Measurements from ENCODE around the gene CIT.

DNA sequence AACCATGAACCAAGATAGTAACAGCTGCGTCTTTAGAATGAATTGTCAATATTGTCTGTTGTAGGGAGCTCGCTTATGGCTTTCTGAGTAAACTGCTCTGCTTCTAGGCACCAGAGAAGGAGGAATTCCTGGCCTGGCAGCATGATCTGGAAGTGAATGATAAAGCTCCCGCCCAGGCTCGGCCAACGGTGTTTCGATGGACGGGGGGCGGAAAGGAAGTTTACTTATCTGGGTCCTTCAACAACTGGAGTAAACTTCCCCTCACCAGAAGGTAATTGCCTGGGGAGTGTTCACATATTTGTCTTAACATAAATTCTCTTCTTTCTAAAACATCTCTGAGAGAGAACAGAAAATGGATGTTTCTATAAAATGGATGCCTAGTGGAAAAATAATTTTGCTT lies 204.9 kb downstream of the CIT start:
- TF ChIP-seq, protein P1, sequence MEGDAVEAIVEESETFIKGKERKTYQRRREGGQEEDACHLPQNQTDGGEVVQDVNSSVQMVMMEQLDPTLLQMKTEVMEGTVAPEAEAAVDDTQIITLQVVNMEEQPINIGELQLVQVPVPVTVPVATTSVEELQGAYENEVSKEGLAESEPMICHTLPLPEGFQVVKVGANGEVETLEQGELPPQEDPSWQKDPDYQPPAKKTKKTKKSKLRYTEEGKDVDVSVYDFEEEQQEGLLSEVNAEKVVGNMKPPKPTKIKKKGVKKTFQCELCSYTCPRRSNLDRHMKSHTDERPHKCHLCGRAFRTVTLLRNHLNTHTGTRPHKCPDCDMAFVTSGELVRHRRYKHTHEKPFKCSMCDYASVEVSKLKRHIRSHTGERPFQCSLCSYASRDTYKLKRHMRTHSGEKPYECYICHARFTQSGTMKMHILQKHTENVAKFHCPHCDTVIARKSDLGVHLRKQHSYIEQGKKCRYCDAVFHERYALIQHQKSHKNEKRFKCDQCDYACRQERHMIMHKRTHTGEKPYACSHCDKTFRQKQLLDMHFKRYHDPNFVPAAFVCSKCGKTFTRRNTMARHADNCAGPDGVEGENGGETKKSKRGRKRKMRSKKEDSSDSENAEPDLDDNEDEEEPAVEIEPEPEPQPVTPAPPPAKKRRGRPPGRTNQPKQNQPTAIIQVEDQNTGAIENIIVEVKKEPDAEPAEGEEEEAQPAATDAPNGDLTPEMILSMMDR (tag by site-specific recombination; IDR thresholded peaks at IDR 0.05), result no peak
- no peak for TF ChIP-seq WT1 (tag by site-specific recombination; IDR thresholded peaks at IDR 0.05)
- no peak for TF ChIP-seq ZFP37 (tag by site-specific recombination; IDR thresholded peaks at IDR 0.05)
- no peak for TF ChIP-seq KLF1 (tag by site-specific recombination; IDR thresholded peaks at IDR 0.05)
- TF ChIP-seq, protein P2, sequence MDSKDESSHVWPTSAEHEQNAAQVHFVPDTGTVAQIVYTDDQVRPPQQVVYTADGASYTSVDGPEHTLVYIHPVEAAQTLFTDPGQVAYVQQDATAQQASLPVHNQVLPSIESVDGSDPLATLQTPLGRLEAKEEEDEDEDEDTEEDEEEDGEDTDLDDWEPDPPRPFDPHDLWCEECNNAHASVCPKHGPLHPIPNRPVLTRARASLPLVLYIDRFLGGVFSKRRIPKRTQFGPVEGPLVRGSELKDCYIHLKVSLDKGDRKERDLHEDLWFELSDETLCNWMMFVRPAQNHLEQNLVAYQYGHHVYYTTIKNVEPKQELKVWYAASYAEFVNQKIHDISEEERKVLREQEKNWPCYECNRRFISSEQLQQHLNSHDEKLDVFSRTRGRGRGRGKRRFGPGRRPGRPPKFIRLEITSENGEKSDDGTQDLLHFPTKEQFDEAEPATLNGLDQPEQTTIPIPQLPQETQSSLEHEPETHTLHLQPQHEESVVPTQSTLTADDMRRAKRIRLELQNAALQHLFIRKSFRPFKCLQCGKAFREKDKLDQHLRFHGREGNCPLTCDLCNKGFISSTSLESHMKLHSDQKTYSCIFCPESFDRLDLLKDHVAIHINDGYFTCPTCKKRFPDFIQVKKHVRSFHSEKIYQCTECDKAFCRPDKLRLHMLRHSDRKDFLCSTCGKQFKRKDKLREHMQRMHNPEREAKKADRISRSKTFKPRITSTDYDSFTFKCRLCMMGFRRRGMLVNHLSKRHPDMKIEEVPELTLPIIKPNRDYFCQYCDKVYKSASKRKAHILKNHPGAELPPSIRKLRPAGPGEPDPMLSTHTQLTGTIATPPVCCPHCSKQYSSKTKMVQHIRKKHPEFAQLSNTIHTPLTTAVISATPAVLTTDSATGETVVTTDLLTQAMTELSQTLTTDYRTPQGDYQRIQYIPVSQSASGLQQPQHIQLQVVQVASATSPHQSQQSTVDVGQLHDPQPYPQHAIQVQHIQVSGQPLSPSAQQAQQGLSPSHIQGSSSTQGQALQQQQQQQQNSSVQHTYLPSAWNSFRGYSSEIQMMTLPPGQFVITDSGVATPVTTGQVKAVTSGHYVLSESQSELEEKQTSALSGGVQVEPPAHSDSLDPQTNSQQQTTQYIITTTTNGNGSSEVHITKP (tag by site-specific recombination; IDR thresholded peaks at IDR 0.05), result no peak
- TF ChIP-seq GLI4 (tag by site-specific recombination; IDR thresholded peaks at IDR 0.05), result no peak
- no peak for TF ChIP-seq ZNF624 (tag by site-specific recombination; IDR thresholded peaks at IDR 0.05)
- no peak for TF ChIP-seq ZNF707 (tag by site-specific recombination; IDR thresholded peaks at IDR 0.05)
- TF ChIP-seq, protein P3, sequence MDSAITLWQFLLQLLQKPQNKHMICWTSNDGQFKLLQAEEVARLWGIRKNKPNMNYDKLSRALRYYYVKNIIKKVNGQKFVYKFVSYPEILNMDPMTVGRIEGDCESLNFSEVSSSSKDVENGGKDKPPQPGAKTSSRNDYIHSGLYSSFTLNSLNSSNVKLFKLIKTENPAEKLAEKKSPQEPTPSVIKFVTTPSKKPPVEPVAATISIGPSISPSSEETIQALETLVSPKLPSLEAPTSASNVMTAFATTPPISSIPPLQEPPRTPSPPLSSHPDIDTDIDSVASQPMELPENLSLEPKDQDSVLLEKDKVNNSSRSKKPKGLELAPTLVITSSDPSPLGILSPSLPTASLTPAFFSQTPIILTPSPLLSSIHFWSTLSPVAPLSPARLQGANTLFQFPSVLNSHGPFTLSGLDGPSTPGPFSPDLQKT (IDR thresholded peaks at IDR 0.05; ENCODE audit: borderline replicate concordance, low read depth, low read length), result no peak
- TF ChIP-seq ZNF302 (tag by site-specific recombination; IDR thresholded peaks at IDR 0.05; ENCODE audit: low read depth), result no peak
- no peak for TF ChIP-seq ZNF658 (tag by site-specific recombination; IDR thresholded peaks at IDR 0.05)
- TF ChIP-seq ZBTB17 (tag by site-specific recombination; IDR thresholded peaks at IDR 0.05), result no peak
